Measurements from ENCODE around the gene CERS6.

DNA sequence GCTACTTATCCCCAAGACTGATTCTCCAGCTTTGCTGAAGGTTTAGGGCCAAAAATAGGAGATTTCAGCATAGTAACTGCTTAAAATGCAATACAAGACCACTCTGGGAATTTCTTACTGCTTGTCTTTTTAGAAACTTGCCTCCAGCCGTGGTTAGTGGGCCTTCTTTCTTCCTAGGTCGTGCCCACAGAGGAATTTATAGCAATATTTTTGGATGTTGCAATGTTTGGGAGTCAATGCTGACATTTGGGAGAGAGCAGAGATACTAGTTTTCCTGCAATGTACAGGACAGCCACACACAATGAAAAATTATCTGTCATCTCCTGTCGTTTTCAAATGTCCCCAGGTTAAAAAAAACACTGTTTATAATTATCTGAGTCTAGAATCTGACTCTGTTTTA lies 25.6 kb upstream of the CERS6 start:
- TF ChIP-seq CEBPB (IDR thresholded peaks at IDR 0.05; ENCODE audit: borderline replicate concordance in 1 of 2, low read depth in 2 of 2, low read length in 2 of 2), result no peak
- TF ChIP-seq POLR2AphosphoS5 (IDR thresholded peaks at IDR 0.05; ENCODE audit: low read length), result no peak
- TF ChIP-seq, protein P1, sequence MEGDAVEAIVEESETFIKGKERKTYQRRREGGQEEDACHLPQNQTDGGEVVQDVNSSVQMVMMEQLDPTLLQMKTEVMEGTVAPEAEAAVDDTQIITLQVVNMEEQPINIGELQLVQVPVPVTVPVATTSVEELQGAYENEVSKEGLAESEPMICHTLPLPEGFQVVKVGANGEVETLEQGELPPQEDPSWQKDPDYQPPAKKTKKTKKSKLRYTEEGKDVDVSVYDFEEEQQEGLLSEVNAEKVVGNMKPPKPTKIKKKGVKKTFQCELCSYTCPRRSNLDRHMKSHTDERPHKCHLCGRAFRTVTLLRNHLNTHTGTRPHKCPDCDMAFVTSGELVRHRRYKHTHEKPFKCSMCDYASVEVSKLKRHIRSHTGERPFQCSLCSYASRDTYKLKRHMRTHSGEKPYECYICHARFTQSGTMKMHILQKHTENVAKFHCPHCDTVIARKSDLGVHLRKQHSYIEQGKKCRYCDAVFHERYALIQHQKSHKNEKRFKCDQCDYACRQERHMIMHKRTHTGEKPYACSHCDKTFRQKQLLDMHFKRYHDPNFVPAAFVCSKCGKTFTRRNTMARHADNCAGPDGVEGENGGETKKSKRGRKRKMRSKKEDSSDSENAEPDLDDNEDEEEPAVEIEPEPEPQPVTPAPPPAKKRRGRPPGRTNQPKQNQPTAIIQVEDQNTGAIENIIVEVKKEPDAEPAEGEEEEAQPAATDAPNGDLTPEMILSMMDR (IDR thresholded peaks at IDR 0.05 in 2 of 3, conservative IDR thresholded peaks at IDR 0.05 in 1 of 3; ENCODE audit: control insufficient read depth in 2 of 3, extremely low read depth in 1 of 3, insufficient read depth in 1 of 3, low read depth in 3 of 3, low read length in 3 of 3), result no peak
- TF ChIP-seq, protein P2, sequence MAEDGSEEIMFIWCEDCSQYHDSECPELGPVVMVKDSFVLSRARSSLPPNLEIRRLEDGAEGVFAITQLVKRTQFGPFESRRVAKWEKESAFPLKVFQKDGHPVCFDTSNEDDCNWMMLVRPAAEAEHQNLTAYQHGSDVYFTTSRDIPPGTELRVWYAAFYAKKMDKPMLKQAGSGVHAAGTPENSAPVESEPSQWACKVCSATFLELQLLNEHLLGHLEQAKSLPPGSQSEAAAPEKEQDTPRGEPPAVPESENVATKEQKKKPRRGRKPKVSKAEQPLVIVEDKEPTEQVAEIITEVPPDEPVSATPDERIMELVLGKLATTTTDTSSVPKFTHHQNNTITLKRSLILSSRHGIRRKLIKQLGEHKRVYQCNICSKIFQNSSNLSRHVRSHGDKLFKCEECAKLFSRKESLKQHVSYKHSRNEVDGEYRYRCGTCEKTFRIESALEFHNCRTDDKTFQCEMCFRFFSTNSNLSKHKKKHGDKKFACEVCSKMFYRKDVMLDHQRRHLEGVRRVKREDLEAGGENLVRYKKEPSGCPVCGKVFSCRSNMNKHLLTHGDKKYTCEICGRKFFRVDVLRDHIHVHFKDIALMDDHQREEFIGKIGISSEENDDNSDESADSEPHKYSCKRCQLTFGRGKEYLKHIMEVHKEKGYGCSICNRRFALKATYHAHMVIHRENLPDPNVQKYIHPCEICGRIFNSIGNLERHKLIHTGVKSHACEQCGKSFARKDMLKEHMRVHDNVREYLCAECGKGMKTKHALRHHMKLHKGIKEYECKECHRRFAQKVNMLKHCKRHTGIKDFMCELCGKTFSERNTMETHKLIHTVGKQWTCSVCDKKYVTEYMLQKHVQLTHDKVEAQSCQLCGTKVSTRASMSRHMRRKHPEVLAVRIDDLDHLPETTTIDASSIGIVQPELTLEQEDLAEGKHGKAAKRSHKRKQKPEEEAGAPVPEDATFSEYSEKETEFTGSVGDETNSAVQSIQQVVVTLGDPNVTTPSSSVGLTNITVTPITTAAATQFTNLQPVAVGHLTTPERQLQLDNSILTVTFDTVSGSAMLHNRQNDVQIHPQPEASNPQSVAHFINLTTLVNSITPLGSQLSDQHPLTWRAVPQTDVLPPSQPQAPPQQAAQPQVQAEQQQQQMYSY (CRISPR knock-in tag; IDR thresholded peaks at IDR 0.05), result no peak
- TF ChIP-seq POLR2A (IDR thresholded peaks at IDR 0.05; ENCODE audit: low read depth, low read length), result no peak
- TF ChIP-seq, protein P3, sequence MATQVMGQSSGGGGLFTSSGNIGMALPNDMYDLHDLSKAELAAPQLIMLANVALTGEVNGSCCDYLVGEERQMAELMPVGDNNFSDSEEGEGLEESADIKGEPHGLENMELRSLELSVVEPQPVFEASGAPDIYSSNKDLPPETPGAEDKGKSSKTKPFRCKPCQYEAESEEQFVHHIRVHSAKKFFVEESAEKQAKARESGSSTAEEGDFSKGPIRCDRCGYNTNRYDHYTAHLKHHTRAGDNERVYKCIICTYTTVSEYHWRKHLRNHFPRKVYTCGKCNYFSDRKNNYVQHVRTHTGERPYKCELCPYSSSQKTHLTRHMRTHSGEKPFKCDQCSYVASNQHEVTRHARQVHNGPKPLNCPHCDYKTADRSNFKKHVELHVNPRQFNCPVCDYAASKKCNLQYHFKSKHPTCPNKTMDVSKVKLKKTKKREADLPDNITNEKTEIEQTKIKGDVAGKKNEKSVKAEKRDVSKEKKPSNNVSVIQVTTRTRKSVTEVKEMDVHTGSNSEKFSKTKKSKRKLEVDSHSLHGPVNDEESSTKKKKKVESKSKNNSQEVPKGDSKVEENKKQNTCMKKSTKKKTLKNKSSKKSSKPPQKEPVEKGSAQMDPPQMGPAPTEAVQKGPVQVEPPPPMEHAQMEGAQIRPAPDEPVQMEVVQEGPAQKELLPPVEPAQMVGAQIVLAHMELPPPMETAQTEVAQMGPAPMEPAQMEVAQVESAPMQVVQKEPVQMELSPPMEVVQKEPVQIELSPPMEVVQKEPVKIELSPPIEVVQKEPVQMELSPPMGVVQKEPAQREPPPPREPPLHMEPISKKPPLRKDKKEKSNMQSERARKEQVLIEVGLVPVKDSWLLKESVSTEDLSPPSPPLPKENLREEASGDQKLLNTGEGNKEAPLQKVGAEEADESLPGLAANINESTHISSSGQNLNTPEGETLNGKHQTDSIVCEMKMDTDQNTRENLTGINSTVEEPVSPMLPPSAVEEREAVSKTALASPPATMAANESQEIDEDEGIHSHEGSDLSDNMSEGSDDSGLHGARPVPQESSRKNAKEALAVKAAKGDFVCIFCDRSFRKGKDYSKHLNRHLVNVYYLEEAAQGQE (IDR thresholded peaks at IDR 0.05; ENCODE audit: low read depth, low read length), result no peak
- no peak for TF ChIP-seq ESRRA (IDR thresholded peaks at IDR 0.05; ENCODE audit: low read length)
- no peak for TF ChIP-seq JUND (IDR thresholded peaks at IDR 0.05; ENCODE audit: low read depth, low read length)
- TF ChIP-seq TAF1 (IDR thresholded peaks at IDR 0.05; ENCODE audit: borderline replicate concordance, low read depth, low read length), result no peak
- no peak for TF ChIP-seq POLR2AphosphoS2 (IDR thresholded peaks at IDR 0.05; ENCODE audit: low read depth, low read length)
- no peak for TF ChIP-seq ETV6 (conservative IDR thresholded peaks at IDR 0.05 in 1 of 2, IDR thresholded peaks at IDR 0.05 in 1 of 2; ENCODE audit: borderline replicate concordance in 1 of 2, low read depth in 1 of 2)

Measured in GM12878 (cell line).